Activated T-cell treated with anti-CD3 and anti-CD28 coated beads, Interleukin-2, amount 50 U/mL, for 4 hours (primary cell): ENCODE results near the gene CCDC88A. TPM values are rescaled to one million over a fixed set of nuclear protein-coding genes. Genes with fewer than 3 reads are reported as not detected.

Source experiments
- total RNA-seq, 3 donors: library from RNA; stranded (reverse); gene quantifications; one replicate each; pipeline ENCODE4 v1.2.1, GENCODE V29; 2021

Gene CCDC88A
- total RNA-seq, 3 donors from 2014 or later, result 6.0 to 7.3 (median 6.2) TPM

Other genes starting within 250 kb of the CCDC88A start
- 1 to 10 TPM; 2.8 to 4.3 (median 3.6) TPM for gene CLHC1, start 187.6 kb downstream of the CCDC88A start, total RNA-seq
- gene RPS27A, start 187.2 kb downstream of the CCDC88A start, total RNA-seq, result 1,000 to 10,000 TPM; 1,450 to 1,497 (median 1,473) TPM
- 10 to 100 TPM; 55.6 to 59.8 (median 58.1) TPM for gene MTIF2, start 150.6 kb downstream of the CCDC88A start, total RNA-seq
- 10 to 100 TPM; 24.0 to 26.0 (median 25.8) TPM for gene CFAP36, start 99.9 kb upstream of the CCDC88A start, total RNA-seq
- 10 to 100 TPM; 66.3 to 72.2 (median 71.2) TPM for gene PPP4R3B, start 197.8 kb upstream of the CCDC88A start, total RNA-seq